GM12873 (cell line): ENCODE measurements around the gene LCN15.

Experiments
- CTCF ChIP-seq: IDR thresholded peaks from 2 replicates; pipeline ENCODE4 v1.5.1; 2012; ENCODE audit warnings: low read depth, mild to moderate bottlenecking, moderate library complexity, low read length, control low read depth; ENCODE audit not compliant: insufficient read depth; ENCODE audit errors: missing control alignments

LCN15 gene

GRCh38 chr9:136762221-136762691 lies 2.1 kb downstream of the LCN15 start:
- no peak for TF ChIP-seq CTCF

- no peak for TF ChIP-seq CTCF
Observed at GRCh38 chr9:136761545-136761981, 2.8 kb downstream of the LCN15 start.

GRCh38 chr9:136760834-136761544 lies 3.3 kb downstream of the LCN15 start:
- peak; percentile 72 for TF ChIP-seq CTCF

- TF ChIP-seq CTCF, result no peak
Observed at GRCh38 chr9:136760424-136760823, 3.9 kb downstream of the LCN15 start.

- no peak for TF ChIP-seq CTCF
Observed at GRCh38 chr9:136759436-136760325, 4.6 kb downstream of the LCN15 start.

GRCh38 chr9:136759001-136759400 lies 5.3 kb downstream of the LCN15 start:
- no peak for TF ChIP-seq CTCF

- no peak for TF ChIP-seq CTCF
Observed at GRCh38 chr9:136757751-136758140, 6.6 kb downstream of the LCN15 start.
